Measurements from ENCODE around the gene USP37.

Gene USP37

GRCh38 chr2:218508299-218508698 is 59.9 kb downstream of the USP37 start:
- Histone ChIP-seq H3K27ac (no peak overlapping the region), H3K4me3 (no peak overlapping the region)
- DNase-seq (ENCODE audit: low spot score), result no peak
- TF ChIP-seq CTCF (IDR thresholded peaks at IDR 0.05), result no peak

- no peak overlapping the region for H3K4me3 ChIP-seq
- DNase-seq (ENCODE audit: low spot score), result no peak
These were observed 62.3 kb downstream of the USP37 start for GRCh38 chr2:218505754-218506371.

GRCh38 chr2:218501665-218502064 is 66.5 kb downstream of the USP37 start:
- no peak for TF ChIP-seq CTCF (IDR thresholded peaks at IDR 0.05)
- Histone ChIP-seq H3K4me3 (no peak overlapping the region), H3K27ac (no peak overlapping the region)
- no peak for DNase-seq (ENCODE audit: low spot score)

More at GRCh38 chr2:218505754-218506371, 62.3 kb downstream of the USP37 start:
- no peak overlapping the region for H3K27ac ChIP-seq
- no peak for TF ChIP-seq CTCF (IDR thresholded peaks at IDR 0.05)

GRCh38 chr2:218500501-218501060 is 67.6 kb downstream of the USP37 start:
- no peak for DNase-seq (ENCODE audit: low spot score)
- Histone ChIP-seq H3K27ac (no peak overlapping the region), H3K4me3 (no peak overlapping the region)
- TF ChIP-seq CTCF (IDR thresholded peaks at IDR 0.05), result no peak

GRCh38 chr2:218485986-218486667 is 82.0 kb downstream of the USP37 start:
- Histone ChIP-seq H3K27ac (no peak overlapping the region), H3K4me3 (no peak overlapping the region)
- TF ChIP-seq CTCF (IDR thresholded peaks at IDR 0.05), result no peak
- DNase-seq (ENCODE audit: low spot score), result no peak

GRCh38 chr2:218482651-218483050 is 85.5 kb downstream of the USP37 start:
- H3K27ac ChIP-seq, result no peak overlapping the region
- no peak overlapping the region for H3K4me3 ChIP-seq
- DNase-seq (ENCODE audit: low spot score), result no peak
- no peak for TF ChIP-seq CTCF (IDR thresholded peaks at IDR 0.05)

GRCh38 chr2:218479595-218479994 is 88.6 kb downstream of the USP37 start:
- H3K27ac ChIP-seq, result no peak overlapping the region
- no peak for DNase-seq (ENCODE audit: low spot score)
- H3K4me3 ChIP-seq, result no peak overlapping the region
- no peak for TF ChIP-seq CTCF (IDR thresholded peaks at IDR 0.05)

Measured in coronary artery (tissue), 2 donors.